Left lung (tissue), 10 donors: ENCODE results near the gene ZNRF2. TPM values are rescaled to one million over a fixed set of nuclear protein-coding genes. Genes with fewer than 3 reads are reported as not detected.

Experiments
- ATAC-seq: fragments of 200-7000 bp; cut with Tn5 transposase; one replicate; pipeline ENCODE4 v1.9.1; 2020; ENCODE audit warnings: moderate library complexity
- DNase-seq, 4 donors: peaks; one replicate each; pipeline ENCODE4 v3.0.0-alpha.2; 2013 to 2020
- H3K27ac ChIP-seq, 2 donors: fragments of 200-600 bp; sonication (generic) in 1 of 2; one replicate each; pipeline versions ENCODE4 v1.5.0 to v1.8.0; 2020 to 2021
- H3K27me3 ChIP-seq, 2 donors: fragments of 200-600 bp; sonication (generic) in 1 of 2; one replicate each; pipeline versions ENCODE4 v1.5.0 to v1.8.0; 2020 to 2021
- H3K36me3 ChIP-seq, 2 donors: fragments of 200-600 bp; sonication (generic) in 1 of 2; one replicate each; pipeline versions ENCODE4 v1.5.0 to v1.8.0; 2020 to 2021
- H3K4me1 ChIP-seq, 2 donors: fragments of 200-600 bp; one replicate each; pipeline ENCODE4 v1.8.0; 2021
- H3K4me3 ChIP-seq, 2 donors: fragments of 200-600 bp; sonication (generic) in 1 of 2; one replicate each; pipeline versions ENCODE4 v1.5.0 to v1.8.0; 2020 to 2021; ENCODE audit warnings: mild to moderate bottlenecking in 1 of 2
- H3K9me3 ChIP-seq, 2 donors: fragments of 200-600 bp; sonication (generic) in 1 of 2; one replicate each; pipeline versions ENCODE4 v1.5.0 to v1.8.0; 2020 to 2021
- intact Hi-C, 2 donors: fragments of 100-400 bp; cut with DNase I; formaldehyde crosslinking; loops; one replicate each; pipeline versions ENCODE4 v1.11.2 to v1.14.2; 2022
- polyA plus RNA-seq, 6 donors: library from polyadenylated mRNA; unstranded; fragments of 120-200 nt; gene quantifications; one replicate each; pipeline ENCODE4 v1.2.1, GENCODE V29; 2013; ENCODE audit not compliant: insufficient read length in 6 of 6
- total RNA-seq, 2 donors: library from RNA; stranded (reverse); fragmentation: NEBNext Ultra II Directional; extraction: Animal tissue kit (Norgen Biotek cat#: 25700); gene quantifications; one replicate each; pipeline ENCODE4 v1.2.1, GENCODE V29; 2021
- TF ChIP-seq, protein P1 (sequence below), 2 donors: fragments of 200-600 bp; sonication (generic) in 1 of 2; IDR thresholded peaks; one replicate each; pipeline versions ENCODE4 v1.5.0 to v1.8.0; 2021; ENCODE audit warnings: antibody characterized with exemption in 2 of 2
- donor health status: DM: no; HTN: yes; CAD: no.
- donor health status: DM: no; HTN: no; CAD: no.

Gene ZNRF2
- total and polyA plus RNA-seq, 8 donors = 10.9 to 19.5 (median 12.4) TPM

DNA sequence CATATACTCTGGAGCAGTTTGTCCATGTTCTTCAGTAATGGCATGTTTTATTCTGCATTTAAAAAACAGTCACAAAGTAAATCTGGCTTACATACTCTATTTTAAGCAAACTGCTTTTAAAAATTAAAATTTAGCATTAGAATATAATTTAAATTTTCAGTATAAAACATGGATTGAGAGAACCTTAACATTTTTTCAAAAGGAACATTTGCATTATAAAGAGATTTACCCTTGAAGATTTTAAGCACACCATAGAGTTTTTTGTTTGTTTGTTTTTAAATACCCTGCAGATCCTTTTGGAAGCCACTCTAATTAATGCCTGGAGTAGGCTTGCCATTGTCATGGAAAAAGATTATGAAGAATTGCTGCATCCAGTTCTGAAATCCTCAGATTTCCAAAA lies 70.4 kb downstream of the ZNRF2 start:
- H3K27ac ChIP-seq = no peak overlapping the region
- H3K36me3 ChIP-seq = peaks cover 0 to 11% of the 10 kb centered on the region in 2 donors
- H3K4me3 ChIP-seq = no peak overlapping the region
- ATAC-seq (no peak), DNase-seq (no peak)
- H3K4me1 ChIP-seq = peaks cover 0 to 28% of the 10 kb centered on the region in 2 donors
- no peaks in the 10 kb centered on the region for H3K9me3 ChIP-seq
- TF ChIP-seq, protein P1, sequence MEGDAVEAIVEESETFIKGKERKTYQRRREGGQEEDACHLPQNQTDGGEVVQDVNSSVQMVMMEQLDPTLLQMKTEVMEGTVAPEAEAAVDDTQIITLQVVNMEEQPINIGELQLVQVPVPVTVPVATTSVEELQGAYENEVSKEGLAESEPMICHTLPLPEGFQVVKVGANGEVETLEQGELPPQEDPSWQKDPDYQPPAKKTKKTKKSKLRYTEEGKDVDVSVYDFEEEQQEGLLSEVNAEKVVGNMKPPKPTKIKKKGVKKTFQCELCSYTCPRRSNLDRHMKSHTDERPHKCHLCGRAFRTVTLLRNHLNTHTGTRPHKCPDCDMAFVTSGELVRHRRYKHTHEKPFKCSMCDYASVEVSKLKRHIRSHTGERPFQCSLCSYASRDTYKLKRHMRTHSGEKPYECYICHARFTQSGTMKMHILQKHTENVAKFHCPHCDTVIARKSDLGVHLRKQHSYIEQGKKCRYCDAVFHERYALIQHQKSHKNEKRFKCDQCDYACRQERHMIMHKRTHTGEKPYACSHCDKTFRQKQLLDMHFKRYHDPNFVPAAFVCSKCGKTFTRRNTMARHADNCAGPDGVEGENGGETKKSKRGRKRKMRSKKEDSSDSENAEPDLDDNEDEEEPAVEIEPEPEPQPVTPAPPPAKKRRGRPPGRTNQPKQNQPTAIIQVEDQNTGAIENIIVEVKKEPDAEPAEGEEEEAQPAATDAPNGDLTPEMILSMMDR (IDR thresholded peaks at IDR 0.05) = no peak
- H3K27me3 ChIP-seq = no peaks in the 10 kb centered on the region
- intact Hi-C loops = no loop called here

DNA sequence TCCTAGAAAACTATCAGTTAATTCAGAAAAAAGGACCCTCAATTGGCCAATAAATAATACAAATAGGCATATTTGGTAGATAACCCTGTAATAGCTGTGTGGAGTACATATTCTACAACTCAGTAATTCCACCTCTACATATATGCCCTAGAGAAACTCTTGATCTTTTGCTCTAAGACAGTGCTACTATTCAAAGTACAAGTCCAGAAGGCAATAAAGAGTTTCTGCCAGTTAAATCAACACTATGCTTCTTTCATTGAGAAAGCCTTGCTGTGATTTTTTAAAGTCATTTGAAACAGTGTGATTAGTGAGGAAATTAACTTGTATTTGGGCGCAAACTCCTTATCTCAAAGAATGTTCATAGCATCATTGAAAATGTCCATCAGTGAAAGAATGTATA lies 75.6 kb downstream of the ZNRF2 start:
- intact Hi-C loops = no loop called here
- DNase-seq (no peak), ATAC-seq (no peak)

DNA sequence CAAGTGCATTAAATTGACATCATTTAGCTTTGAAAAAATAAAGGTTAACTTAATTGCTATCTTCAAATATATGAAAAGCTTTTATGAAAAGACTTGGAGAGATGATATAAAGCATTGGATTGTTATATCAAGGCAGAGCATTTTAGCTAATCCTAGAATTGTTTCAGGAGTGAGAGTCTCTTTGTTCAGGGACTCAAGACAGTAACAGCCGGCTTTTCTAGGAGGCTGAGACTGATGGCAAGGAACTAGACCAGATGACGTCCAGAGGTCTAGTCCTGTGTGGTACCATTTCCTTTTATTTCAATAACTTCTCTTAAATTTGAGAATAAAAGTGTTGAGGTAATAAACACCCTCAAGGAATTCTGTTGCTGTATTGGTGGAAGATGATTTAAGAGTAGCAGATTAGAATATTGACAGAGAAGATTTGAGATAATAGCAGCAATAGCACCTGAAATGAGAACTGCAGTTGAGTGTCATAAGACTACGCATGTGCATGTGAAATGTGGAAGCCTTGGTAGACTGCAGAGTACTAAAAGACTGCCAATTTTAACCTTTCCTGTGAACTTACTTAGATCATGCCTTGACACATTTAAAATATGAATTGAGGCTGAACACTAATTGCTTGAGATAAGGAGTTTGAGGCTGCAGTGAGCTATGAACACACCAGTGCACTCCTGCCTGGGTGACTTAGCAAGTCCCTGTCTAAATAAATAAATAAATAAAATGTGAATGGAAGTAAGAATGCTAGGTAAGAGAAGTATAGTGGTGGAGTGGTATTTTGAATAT lies 79.6 kb downstream of the ZNRF2 start:
- Histone ChIP-seq H3K36me3 (no peaks in the 10 kb centered on the region), H3K27me3 (no peaks in the 10 kb centered on the region), H3K4me3 (no peak overlapping the region), H3K4me1 (no peaks in the 10 kb centered on the region), H3K9me3 (no peaks in the 10 kb centered on the region), H3K27ac (no peak overlapping the region)
- DNase-seq (no peak), ATAC-seq (no peak)
- TF ChIP-seq, protein P1 (IDR thresholded peaks at IDR 0.05) = no peak
- intact Hi-C loops = no loop called here

More for the DNA sequence above, 75.6 kb downstream of the ZNRF2 start:
- Histone ChIP-seq H3K36me3 (peaks cover 0 to 11% of the 10 kb centered on the region in 2 donors), H3K27me3 (no peaks in the 10 kb centered on the region), H3K9me3 (no peaks in the 10 kb centered on the region), H3K27ac (no peak overlapping the region), H3K4me3 (no peak overlapping the region), H3K4me1 (no peaks in the 10 kb centered on the region)
- TF ChIP-seq, protein P1 (IDR thresholded peaks at IDR 0.05) = no peak

DNA sequence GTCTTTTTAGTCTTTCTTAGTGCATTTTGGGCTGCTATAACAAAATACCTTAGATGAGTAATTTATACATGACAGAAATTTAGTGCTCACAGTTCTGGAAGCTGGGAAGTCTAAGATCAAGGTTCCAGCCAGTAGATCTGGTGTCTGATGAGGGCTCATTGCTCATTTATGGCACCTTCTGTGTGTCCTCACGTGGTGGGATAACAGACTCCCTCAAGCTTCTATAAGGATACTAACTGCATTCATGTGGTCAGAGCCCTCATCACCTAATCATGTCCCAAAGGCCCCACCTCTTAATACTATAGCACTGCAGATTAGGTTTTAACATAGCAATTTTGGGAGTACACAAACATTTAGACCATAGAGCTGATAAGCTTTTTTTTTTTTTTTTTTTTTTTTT lies 80.4 kb downstream of the ZNRF2 start:
- DNase-seq = no peak
- no peak for ATAC-seq
- H3K27me3 ChIP-seq = no peaks in the 10 kb centered on the region
- no peak overlapping the region for H3K4me3 ChIP-seq
- no peaks in the 10 kb centered on the region for H3K9me3 ChIP-seq
- intact Hi-C loops = no loop called here
- H3K27ac ChIP-seq = no peak overlapping the region
- TF ChIP-seq, protein P1 (IDR thresholded peaks at IDR 0.05) = no peak
- no peaks in the 10 kb centered on the region for H3K36me3 ChIP-seq
- no peaks in the 10 kb centered on the region for H3K4me1 ChIP-seq

DNA sequence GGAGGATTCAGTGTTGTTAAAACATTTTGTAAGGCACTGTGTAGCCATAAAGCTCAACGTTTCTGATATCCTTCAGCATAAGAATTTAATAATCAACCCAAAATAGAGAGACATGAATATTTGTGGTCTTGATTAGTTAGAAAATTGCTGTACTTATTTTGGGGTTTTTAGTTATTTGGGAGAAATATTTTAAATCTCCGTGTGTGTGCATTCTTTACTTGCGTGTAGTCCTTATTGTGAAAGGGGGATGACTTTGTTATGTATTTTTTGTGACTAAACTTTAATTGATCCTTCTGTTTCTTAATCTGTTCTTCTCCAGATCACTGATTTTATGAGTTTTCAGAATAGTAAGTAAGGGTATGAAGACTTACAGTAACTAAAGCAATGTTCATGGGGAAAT lies 81.2 kb downstream of the ZNRF2 start:
- intact Hi-C loops = no loop called here
- H3K9me3 ChIP-seq = no peaks in the 10 kb centered on the region
- H3K27me3 ChIP-seq = no peaks in the 10 kb centered on the region
- H3K27ac ChIP-seq = no peak overlapping the region
- no peak overlapping the region for H3K4me3 ChIP-seq
- DNase-seq (no peak), ATAC-seq (no peak)
- no peaks in the 10 kb centered on the region for H3K4me1 ChIP-seq
- no peaks in the 10 kb centered on the region for H3K36me3 ChIP-seq
- TF ChIP-seq, protein P1 (IDR thresholded peaks at IDR 0.05) = no peak
